H54 (cell line): ENCODE measurements around the gene APBB2.
"Not testable (repeated sequence)": the region's sequence is repeated elsewhere in the genome, so short reads cannot be mapped to it uniquely, and the experiment has no call there.

Experiments
- DNase-seq: peaks from one replicate; pipeline ENCODE4 v3.0.0; 2011; ENCODE audit warnings: low spot score, mixed read lengths; ENCODE audit not compliant: insufficient read length
- FAIRE-seq: peaks from 3 replicates; lab custom pipeline; 2011; peaks lifted over from hg19 to GRCh38; lab: Jason Lieb, UNC
- POLR2A ChIP-seq: IDR thresholded peaks from 2 replicates; pipeline ENCODE4 v1.6.1; 2011; ENCODE audit warnings: low read depth, mild to moderate bottlenecking, low read length

Gene APBB2

DNA sequence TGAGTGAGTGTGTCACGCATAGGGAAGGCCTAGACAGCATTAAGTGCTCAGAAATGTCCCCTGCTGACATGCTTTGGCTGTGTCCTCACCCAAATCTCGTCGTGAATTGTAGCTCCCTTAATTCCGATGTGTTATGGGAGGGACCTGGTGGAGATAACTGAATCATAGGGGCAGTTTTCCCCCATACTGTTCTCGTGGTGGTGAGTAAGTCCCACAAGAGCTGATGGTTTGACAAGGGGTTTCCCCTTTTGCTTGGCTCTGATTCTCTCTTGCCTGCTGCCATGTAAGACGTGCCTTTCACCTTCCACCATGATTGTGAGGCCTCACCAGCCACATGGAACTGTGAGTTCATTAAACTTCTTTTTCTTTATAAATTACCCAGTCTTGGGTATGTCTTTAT, 386.6 kb downstream of the APBB2 start:
- TF ChIP-seq POLR2A: no peak
- FAIRE-seq (no peak), DNase-seq (no peak)

- DNase-seq (no peak), FAIRE-seq (no peak)
- TF ChIP-seq POLR2A: no peak
Measured at GRCh38 chr4:40826821-40827220, 387.5 kb downstream of the APBB2 start.

GRCh38 chr4:40825014-40825838, 389.1 kb downstream of the APBB2 start:
- no peak for TF ChIP-seq POLR2A
- FAIRE-seq (no peak), DNase-seq (no peak)

DNA sequence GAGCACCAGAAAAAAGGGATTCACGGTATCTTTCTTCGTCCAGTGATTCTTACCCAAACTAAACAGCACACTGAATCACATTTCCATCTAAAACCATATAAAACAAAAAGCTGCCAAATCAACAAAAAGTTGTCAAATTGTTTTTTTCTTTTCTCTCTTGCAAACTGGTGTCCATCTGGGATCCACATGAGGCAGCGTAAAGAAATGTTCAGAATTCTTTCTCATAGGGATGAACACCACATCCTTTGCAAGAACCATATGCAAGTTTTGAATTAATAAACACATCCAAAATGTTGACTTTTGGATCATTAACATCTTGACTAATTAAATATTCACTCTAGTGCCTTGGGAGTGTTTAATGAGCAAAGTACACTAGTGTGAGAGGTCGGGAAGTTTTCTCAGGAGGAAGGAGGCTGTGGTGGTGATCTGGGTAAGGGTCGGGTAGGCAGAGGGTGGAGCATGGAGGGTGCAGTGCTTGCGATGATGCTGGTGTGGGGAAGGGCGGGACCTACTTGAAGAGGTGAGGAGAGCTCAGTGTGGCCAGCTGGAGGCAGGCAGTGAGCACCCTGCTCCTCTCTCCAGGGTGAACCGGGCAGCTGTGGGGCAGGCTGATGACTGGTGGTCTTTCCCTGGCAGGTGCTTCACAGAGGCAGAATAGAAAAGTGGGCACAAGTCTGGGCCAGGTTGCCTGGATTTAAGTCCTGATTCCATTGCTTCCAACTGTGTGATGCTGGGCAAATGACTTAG, 391.7 kb downstream of the APBB2 start:
- FAIRE-seq (no peak), DNase-seq (no peak)
- no peak for TF ChIP-seq POLR2A

GRCh38 chr4:40820101-40820500, 394.2 kb downstream of the APBB2 start:
- no peak for DNase-seq
- no peak for FAIRE-seq
- no peak for TF ChIP-seq POLR2A

- not testable (repeated sequence) for FAIRE-seq, DNase-seq
Measured at GRCh38 chr4:40817157-40817556, 397.2 kb downstream of the APBB2 start.

DNA sequence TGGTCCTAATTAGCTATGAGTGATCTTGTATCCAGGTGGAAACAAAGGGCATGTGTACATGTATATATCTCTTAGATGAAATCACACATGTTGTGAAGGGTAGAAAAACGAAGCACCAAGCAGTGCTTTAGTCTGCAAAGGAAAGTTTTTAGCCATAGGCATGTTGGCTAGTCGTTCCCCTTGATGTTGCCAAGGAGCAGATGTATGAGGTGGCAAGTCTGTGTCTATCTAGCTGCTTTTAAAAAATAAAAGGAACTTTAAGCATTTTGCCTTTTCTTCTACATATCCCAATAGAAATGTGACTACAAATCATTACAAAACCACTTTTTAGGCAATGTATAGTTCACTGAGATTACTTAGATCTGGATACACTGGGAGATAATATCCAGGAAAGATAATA, 401.5 kb downstream of the APBB2 start:
- FAIRE-seq: no peak
- no peak for DNase-seq
- no peak for TF ChIP-seq POLR2A

- no peak for DNase-seq
- TF ChIP-seq POLR2A: no peak
- no peak for FAIRE-seq
Measured at GRCh38 chr4:40812386-40812785, 402.0 kb downstream of the APBB2 start.

DNA sequence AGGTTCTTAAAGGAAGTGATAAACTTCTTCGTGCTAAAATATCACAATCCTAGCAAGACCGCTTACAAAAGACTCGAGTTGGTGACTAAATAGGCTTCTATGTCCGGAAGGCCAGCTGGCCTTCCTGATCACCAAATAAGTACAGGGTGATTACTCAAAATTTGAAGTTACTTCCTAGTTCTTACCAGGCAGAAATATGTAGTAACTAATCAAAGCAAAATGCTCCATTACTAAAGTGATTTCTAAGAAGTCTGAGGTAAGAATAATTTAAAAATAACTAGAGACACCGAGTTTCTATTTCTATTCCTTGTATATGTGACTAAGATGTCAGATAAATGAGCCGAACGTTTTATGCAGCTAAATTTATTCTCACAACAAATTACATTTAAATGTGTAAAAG, 402.4 kb downstream of the APBB2 start:
- FAIRE-seq: no peak
- DNase-seq: no peak
- no peak for TF ChIP-seq POLR2A

DNA sequence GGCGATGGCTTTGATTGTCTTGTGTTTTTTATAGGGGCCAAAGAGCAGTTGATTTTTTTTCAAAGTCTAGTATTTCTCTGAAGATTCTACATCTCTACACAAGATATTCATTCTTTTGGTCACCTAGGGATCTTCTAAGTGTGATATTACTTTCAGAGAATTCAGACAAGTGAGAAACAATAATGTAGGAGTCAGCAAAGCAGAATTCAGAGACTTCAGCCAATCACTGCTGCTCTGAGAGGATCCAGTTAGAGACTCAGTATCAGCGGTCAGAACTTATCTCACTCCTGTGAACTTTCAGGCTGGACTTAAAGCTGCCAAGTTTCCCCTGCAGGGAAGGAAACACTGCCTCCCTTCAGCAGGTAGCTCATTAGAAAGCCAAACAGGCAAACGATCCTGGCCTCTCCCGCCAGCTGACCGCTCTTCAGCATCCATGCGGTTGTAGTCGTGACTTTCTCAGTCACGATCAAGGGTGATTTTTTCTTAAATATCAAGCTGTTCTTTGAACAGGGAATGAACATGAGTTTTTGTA, 405.4 kb downstream of the APBB2 start:
- TF ChIP-seq POLR2A: no peak
- DNase-seq (no peak), FAIRE-seq (no peak)

DNA sequence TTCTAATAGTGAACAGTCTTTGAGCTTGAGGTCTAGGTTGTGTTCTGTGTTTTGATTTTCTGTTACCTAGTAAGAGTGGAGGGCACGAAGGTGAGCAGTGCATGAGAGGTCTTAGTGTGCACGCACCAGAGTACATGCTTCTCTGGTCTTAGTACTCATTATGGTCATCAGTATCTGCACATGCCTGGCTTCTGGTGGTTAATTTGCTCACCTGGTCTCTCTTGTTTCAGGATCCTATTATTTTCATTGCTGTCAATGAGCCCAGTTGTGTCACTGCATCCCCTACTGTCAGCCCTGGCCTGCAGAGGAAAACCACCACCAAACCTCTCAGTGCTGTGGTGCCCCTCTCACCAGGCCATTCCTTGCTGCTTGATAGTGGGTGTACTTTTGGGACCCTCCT, 409.7 kb downstream of the APBB2 start:
- no peak for TF ChIP-seq POLR2A
- FAIRE-seq (no peak), DNase-seq (no peak)

GRCh38 chr4:40800064-40800463, 414.3 kb downstream of the APBB2 start:
- no peak for TF ChIP-seq POLR2A
- no peak for FAIRE-seq
- DNase-seq: no peak

DNA sequence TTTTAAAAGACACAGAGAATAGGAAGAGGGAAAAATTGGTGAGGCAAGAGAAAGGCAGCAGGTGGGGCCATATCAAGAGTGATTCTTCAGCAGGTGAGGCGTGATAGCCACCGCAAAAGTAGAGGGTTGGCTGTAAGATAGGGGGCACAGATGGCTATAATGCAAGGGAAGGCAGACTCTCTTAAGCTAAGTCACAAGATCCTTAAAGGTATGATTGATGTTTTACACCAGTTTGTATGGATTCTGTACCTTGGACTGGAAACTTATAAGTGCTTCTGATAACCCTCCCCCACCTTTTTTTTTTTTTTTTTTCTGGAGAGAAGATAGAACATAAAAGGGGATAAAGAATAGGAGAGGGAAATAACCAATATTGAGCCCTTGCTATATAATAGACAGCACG, 424.6 kb downstream of the APBB2 start:
- TF ChIP-seq POLR2A: no peak
- FAIRE-seq (no peak), DNase-seq (no peak)

DNA sequence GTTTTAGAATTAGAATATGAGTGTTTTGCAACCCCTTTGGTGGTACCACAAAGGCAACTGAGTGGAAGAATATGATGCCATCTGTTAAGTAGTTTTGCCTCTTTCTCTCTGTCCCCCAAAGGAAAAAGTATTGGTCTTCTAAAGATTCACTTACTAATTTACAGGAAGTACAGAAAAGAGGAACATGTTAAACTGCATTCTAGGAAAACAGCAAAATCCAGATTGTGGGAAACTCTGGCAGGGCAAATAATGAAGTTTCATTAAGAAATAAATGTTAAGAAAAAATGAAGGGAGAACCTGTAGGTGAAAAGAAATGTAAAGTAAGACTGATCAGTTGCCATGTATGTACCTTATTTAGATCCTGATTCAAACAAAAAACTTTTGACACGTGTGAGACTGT, 425.3 kb downstream of the APBB2 start:
- FAIRE-seq (no peak), DNase-seq (no peak)
- TF ChIP-seq POLR2A: no peak
